ENCODE results near the gene ADCY4.

ADCY4 gene

GRCh38 chr14:24297190-24297964 is 37.5 kb downstream of the ADCY4 start:
- peaks cover 15% of the 10 kb centered on the region for H3K36me3 ChIP-seq (ENCODE audit: control insufficient read depth, insufficient read depth, low read length)
- H3K27me3 ChIP-seq (replicated peaks; ENCODE audit: control insufficient read depth, insufficient read depth, low read length), result no peaks in the 10 kb centered on the region
- H3K4me3 ChIP-seq (replicated peaks; ENCODE audit: low read depth, low read length), result no peak overlapping the region
- TF ChIP-seq CTCF (IDR thresholded peaks at IDR 0.05; ENCODE audit: insufficient read depth, low read length, poor library complexity, severe bottlenecking), result peak; percentile 26
- no peak for DNase-seq (ENCODE audit: extremely low read depth, insufficient read length)

- Histone ChIP-seq H3K27me3 (replicated peaks; ENCODE audit: control insufficient read depth, insufficient read depth, low read length) (no peaks in the 10 kb centered on the region), H3K36me3 (ENCODE audit: control insufficient read depth, insufficient read depth, low read length) (peaks cover 14% of the 10 kb centered on the region), H3K4me3 (replicated peaks; ENCODE audit: low read depth, low read length) (no peak overlapping the region)
- peak; percentile 58 for DNase-seq (ENCODE audit: extremely low read depth, insufficient read length)
- TF ChIP-seq CTCF (IDR thresholded peaks at IDR 0.05; ENCODE audit: insufficient read depth, low read length, poor library complexity, severe bottlenecking), result peak; percentile 77
Observed at GRCh38 chr14:24296341-24297157, 38.3 kb downstream of the ADCY4 start.

- H3K27me3 ChIP-seq (replicated peaks; ENCODE audit: control insufficient read depth, insufficient read depth, low read length), result no peaks in the 10 kb centered on the region
- no peak for DNase-seq (ENCODE audit: extremely low read depth, insufficient read length)
- no peak for TF ChIP-seq CTCF (IDR thresholded peaks at IDR 0.05; ENCODE audit: insufficient read depth, low read length, poor library complexity, severe bottlenecking)
- no peak overlapping the region for H3K4me3 ChIP-seq (replicated peaks; ENCODE audit: low read depth, low read length)
- H3K36me3 ChIP-seq (ENCODE audit: control insufficient read depth, insufficient read depth, low read length), result peaks cover 24% of the 10 kb centered on the region
Observed at GRCh38 chr14:24293525-24293924, 41.3 kb downstream of the ADCY4 start.

GRCh38 chr14:24292118-24292807 is 42.6 kb downstream of the ADCY4 start:
- peaks cover 24% of the 10 kb centered on the region for H3K36me3 ChIP-seq (ENCODE audit: control insufficient read depth, insufficient read depth, low read length)
- no peak for TF ChIP-seq CTCF (IDR thresholded peaks at IDR 0.05; ENCODE audit: insufficient read depth, low read length, poor library complexity, severe bottlenecking)
- H3K4me3 ChIP-seq (replicated peaks; ENCODE audit: low read depth, low read length), result no peak overlapping the region
- H3K27me3 ChIP-seq (replicated peaks; ENCODE audit: control insufficient read depth, insufficient read depth, low read length), result no peaks in the 10 kb centered on the region
- no peak for DNase-seq (ENCODE audit: extremely low read depth, insufficient read length)

GRCh38 chr14:24291446-24292117 is 43.3 kb downstream of the ADCY4 start:
- no peak overlapping the region for H3K4me3 ChIP-seq (replicated peaks; ENCODE audit: low read depth, low read length)
- DNase-seq (ENCODE audit: extremely low read depth, insufficient read length), result no peak
- peaks cover 24% of the 10 kb centered on the region for H3K36me3 ChIP-seq (ENCODE audit: control insufficient read depth, insufficient read depth, low read length)
- TF ChIP-seq CTCF (IDR thresholded peaks at IDR 0.05; ENCODE audit: insufficient read depth, low read length, poor library complexity, severe bottlenecking), result no peak
- H3K27me3 ChIP-seq (replicated peaks; ENCODE audit: control insufficient read depth, insufficient read depth, low read length), result no peaks in the 10 kb centered on the region

All from GM06990 (cell line).